ENCODE measurements around the gene NSG1. TPM values are rescaled to one million over a fixed set of nuclear protein-coding genes. Genes with fewer than 3 reads are reported as not detected.
"Not testable (repeated sequence)": the region's sequence is repeated elsewhere in the genome, so short reads cannot be mapped to it uniquely, and the experiment has no call there.

The NSG1 gene
- total RNA-seq, 2 experiments from 2014 or later = 5.6 to 6.6 TPM

DNA sequence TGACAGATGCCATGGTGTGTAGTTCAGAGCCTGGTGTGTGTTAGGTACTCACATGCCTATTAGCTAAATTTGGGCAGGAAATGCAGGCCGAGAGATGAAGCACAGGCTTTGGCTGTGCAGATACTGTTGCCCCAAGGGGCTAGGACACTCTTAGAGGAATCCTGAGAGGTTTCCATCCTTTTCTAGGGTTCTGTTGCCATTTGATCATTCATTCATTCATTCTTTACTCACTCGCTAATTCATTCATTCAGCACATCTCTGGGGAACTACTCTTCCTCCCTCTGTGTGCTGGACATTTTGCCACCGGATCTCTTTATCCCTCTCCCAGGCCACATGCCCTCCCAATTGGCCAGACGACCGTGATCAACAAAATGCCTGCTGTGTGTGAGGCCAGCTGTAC lies 43.9 kb upstream of the NSG1 start:
- H3K27ac Mint-ChIP-seq = no peak overlapping the region
- H3K4me3 Mint-ChIP-seq = no peak overlapping the region
- intact Hi-C loops (cut with micrococcal nuclease) = no loop called here
- no peaks in the 10 kb centered on the region for H3K27me3 Mint-ChIP-seq
- no peaks in the 10 kb centered on the region for H3K36me3 Mint-ChIP-seq (ENCODE audit: low read depth)
- ChIA-PET POLR2A (no interaction called here), CTCF (interaction anchor here (1.4 kb wide), 1 partner anchor 94 kb away, joined by 8 read pairs; the partner anchor contains the start of gene TMEM128)
- TF ChIP-seq, protein P1, sequence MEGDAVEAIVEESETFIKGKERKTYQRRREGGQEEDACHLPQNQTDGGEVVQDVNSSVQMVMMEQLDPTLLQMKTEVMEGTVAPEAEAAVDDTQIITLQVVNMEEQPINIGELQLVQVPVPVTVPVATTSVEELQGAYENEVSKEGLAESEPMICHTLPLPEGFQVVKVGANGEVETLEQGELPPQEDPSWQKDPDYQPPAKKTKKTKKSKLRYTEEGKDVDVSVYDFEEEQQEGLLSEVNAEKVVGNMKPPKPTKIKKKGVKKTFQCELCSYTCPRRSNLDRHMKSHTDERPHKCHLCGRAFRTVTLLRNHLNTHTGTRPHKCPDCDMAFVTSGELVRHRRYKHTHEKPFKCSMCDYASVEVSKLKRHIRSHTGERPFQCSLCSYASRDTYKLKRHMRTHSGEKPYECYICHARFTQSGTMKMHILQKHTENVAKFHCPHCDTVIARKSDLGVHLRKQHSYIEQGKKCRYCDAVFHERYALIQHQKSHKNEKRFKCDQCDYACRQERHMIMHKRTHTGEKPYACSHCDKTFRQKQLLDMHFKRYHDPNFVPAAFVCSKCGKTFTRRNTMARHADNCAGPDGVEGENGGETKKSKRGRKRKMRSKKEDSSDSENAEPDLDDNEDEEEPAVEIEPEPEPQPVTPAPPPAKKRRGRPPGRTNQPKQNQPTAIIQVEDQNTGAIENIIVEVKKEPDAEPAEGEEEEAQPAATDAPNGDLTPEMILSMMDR (IDR thresholded peaks at IDR 0.05) = no peak
- DNase-seq (no peak), ATAC-seq (no peak)
- no peaks in the 10 kb centered on the region for H3K9me3 Mint-ChIP-seq
- peaks cover 16% of the 10 kb centered on the region for H3K4me1 Mint-ChIP-seq (ENCODE audit: low read depth)

- H3K4me3 Mint-ChIP-seq = no peak overlapping the region
- intact Hi-C loops (cut with micrococcal nuclease) = no loop called here
- H3K36me3 Mint-ChIP-seq (ENCODE audit: low read depth) = no peaks in the 10 kb centered on the region
- ATAC-seq (no peak), DNase-seq (no peak)
- peaks cover 29% of the 10 kb centered on the region for H3K4me1 Mint-ChIP-seq (ENCODE audit: low read depth)
- ChIA-PET CTCF (interaction anchor here (0.9 kb wide), 1 partner anchor 10 kb away, joined by 3 read pairs; no protein-coding TSS in a partner anchor), POLR2A (no interaction called here)
- no peak overlapping the region for H3K27ac Mint-ChIP-seq
- H3K27me3 Mint-ChIP-seq = no peaks in the 10 kb centered on the region
- TF ChIP-seq, protein P1 (IDR thresholded peaks at IDR 0.05) = no peak
- peaks cover 12% of the 10 kb centered on the region for H3K9me3 Mint-ChIP-seq
Measured at GRCh38 chr4:4344915-4345527, 41.9 kb upstream of the NSG1 start.

- no peaks in the 10 kb centered on the region for H3K36me3 Mint-ChIP-seq (ENCODE audit: low read depth)
- TF ChIP-seq, protein P1 (IDR thresholded peaks at IDR 0.05) = no peak
- H3K4me3 Mint-ChIP-seq = no peak overlapping the region
- intact Hi-C loops (cut with micrococcal nuclease) = no loop called here
- CTCF ChIA-PET = interaction anchor here (1.1 kb wide), 1 partner anchor 12 kb away, joined by 4 read pairs; no protein-coding TSS in a partner anchor
- H3K9me3 Mint-ChIP-seq = peaks cover 12% of the 10 kb centered on the region
- POLR2A ChIA-PET = no interaction called here
- no peaks in the 10 kb centered on the region for H3K27me3 Mint-ChIP-seq
- H3K27ac Mint-ChIP-seq = no peak overlapping the region
- peaks cover 27% of the 10 kb centered on the region for H3K4me1 Mint-ChIP-seq (ENCODE audit: low read depth)
- ATAC-seq = no peak
- no peak for DNase-seq
Measured at GRCh38 chr4:4347585-4347984, 39.3 kb upstream of the NSG1 start.

DNA sequence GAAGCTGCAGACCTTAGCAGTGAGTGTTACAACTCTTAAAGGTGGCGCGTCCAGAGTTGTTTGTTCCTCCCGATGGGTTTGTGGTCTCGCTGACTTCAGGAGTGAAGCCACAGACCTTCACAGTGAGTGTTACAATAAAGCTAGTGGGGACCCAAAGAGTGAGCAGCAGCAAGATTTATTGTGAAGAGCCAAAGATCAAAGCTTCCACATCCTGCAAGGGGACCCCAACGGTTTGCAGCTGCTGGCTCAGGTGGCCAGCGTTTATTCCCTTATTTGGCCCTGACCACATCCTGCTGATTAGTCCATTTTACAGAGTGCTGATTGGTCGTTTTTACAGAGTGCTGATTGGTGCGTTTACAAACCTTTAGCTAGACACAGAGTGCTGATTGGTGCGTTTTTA lies 38.3 kb upstream of the NSG1 start:
- peak; percentile 90 for ATAC-seq
- H3K36me3 Mint-ChIP-seq (ENCODE audit: low read depth); H3K27me3 Mint-ChIP-seq; POLR2A ChIA-PET; intact Hi-C loops (cut with micrococcal nuclease): not testable (repeated sequence)
- peaks cover 23% of the 10 kb centered on the region for H3K4me1 Mint-ChIP-seq (ENCODE audit: low read depth)
- CTCF ChIA-PET = interaction anchor here (1.1 kb wide), 1 partner anchor 10 kb away, joined by 3 read pairs; no protein-coding TSS in a partner anchor
- H3K4me3 Mint-ChIP-seq = peak overlapping the region; percentile 30
- DNase-seq = peak; percentile 76
- peak overlapping the region; percentile 79 for H3K27ac Mint-ChIP-seq
- H3K9me3 Mint-ChIP-seq = peaks cover 12% of the 10 kb centered on the region

- Mint-ChIP-seq H3K4me1 (ENCODE audit: low read depth) (peaks cover 23% of the 10 kb centered on the region), H3K27me3 (no peaks in the 10 kb centered on the region), H3K4me3 (no peak overlapping the region), H3K9me3 (peaks cover 12% of the 10 kb centered on the region), H3K27ac (no peak overlapping the region), H3K36me3 (ENCODE audit: low read depth) (no peaks in the 10 kb centered on the region)
- TF ChIP-seq, protein P1 (IDR thresholded peaks at IDR 0.05) = no peak
- intact Hi-C loops (cut with micrococcal nuclease) = no loop called here
- POLR2A ChIA-PET = interaction anchor here (0.7 kb wide), 1 partner anchor 102 kb away, joined by 4 read pairs; the partner anchor contains the start of gene TMEM128
- CTCF ChIA-PET = no interaction called here
- no peak for ATAC-seq
- no peak for DNase-seq
Measured at GRCh38 chr4:4349867-4350266, 37.0 kb upstream of the NSG1 start.

Data from activated CD8-positive, alpha-beta T cell treated with anti-CD3 and anti-CD28 coated beads for 36 hours (primary cell).